Measurements from ENCODE around the gene B4GALNT1. TPM values are rescaled to one million over a fixed set of nuclear protein-coding genes. Genes with fewer than 3 reads are reported as not detected.

B4GALNT1 gene
- total RNA-seq, 1 experiment from 2014 or later = 0.63 TPM

DNA sequence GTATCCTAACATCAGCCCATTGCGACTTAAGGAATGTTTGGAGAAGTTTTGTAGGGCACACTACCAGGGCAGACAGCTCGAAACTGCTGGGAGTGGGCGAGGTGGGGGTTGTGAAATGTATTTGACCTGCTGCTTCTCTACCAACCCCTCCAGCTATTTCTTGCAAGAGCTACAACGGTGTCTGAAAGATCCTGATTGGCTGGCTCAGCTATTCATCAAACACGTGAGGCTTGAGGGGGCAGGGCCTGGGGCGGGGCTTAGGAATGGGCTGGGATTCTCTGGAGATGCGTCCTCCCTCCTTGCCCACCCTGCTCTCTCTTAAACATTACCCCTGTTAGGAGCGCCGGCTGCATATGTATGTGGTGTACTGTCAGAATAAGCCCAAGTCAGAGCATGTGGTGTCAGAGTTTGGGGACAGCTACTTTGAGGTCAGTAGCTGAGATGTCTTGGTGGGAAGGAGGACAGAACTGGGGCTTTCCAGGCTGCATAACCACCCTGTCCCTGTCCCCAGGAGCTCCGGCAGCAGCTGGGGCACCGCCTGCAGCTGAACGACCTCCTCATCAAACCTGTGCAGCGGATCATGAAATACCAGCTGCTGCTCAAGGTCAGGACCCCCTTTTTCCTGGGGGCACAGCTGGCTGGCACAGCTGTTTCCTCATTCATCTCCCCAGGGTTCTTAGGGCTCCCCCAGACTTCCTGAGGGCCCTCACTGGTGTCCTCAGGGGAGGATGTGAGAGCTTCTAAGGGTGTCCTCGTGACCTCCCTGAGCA lies 18.6 kb downstream of the B4GALNT1 start:
- Histone ChIP-seq H3K79me2 (ENCODE audit: low read length) (no peaks in the 10 kb centered on the region), H3K4me1 (ENCODE audit: low read length) (peaks cover 28% of the 10 kb centered on the region), H3K9me3 (ENCODE audit: low read length) (no peaks in the 10 kb centered on the region), H3K4me3 (ENCODE audit: low read length) (no peak overlapping the region), H3K9me2 (replicated peaks; ENCODE audit: insufficient read depth, low read length) (no peaks in the 10 kb centered on the region), H4K20me1 (ENCODE audit: insufficient read depth, low read depth, low read length) (no peaks in the 10 kb centered on the region), H3K27me3 (ENCODE audit: low read length) (no peaks in the 10 kb centered on the region), H3K4me2 (ENCODE audit: low read depth, low read length, poor library complexity, severe bottlenecking) (peak overlapping the region; percentile 41), H3K36me3 (ENCODE audit: insufficient read depth, low read length) (no peaks in the 10 kb centered on the region), H2AFZ (ENCODE audit: low read length) (no peak overlapping the region), H3K27ac (ENCODE audit: low read length) (no peak overlapping the region), H3K9ac (ENCODE audit: low read length) (no peak overlapping the region)
- DNase-seq = peak; percentile 87

DNA sequence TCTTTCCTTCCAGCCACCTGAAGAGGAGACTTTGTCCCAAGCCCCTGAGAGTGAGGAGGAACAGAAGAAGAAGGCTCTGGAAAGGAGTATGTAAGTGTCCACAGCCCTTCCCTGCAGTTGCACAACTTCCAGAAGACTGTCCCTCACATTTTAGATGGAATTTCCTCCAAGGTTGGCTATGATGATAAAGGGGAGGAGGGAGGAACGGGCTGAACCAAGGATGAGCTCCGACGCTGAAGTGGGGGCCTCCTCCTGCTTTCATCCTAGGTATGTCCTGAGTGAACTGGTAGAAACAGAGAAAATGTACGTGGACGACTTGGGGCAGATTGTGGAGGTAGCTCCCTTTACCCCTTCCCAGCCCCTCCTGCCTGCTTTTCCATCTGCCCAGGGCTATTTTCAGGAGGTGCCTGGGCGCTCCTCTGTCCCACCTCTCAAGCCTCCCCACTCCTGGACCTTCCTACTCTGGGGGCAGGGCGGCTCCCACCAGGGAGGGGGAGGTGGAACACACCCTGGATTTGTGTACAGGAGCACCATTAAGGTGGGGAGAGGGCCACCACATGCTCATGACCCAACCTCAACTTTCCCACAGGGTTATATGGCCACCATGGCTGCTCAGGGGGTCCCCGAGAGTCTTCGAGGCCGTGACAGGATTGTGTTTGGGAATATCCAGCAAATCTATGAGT lies 19.4 kb downstream of the B4GALNT1 start:
- Histone ChIP-seq H3K9ac (ENCODE audit: low read length) (no peak overlapping the region), H3K27ac (ENCODE audit: low read length) (no peak overlapping the region), H3K9me2 (replicated peaks; ENCODE audit: insufficient read depth, low read length) (no peaks in the 10 kb centered on the region), H4K20me1 (ENCODE audit: insufficient read depth, low read depth, low read length) (no peaks in the 10 kb centered on the region), H3K9me3 (ENCODE audit: low read length) (no peaks in the 10 kb centered on the region), H3K27me3 (ENCODE audit: low read length) (no peaks in the 10 kb centered on the region), H3K36me3 (ENCODE audit: insufficient read depth, low read length) (no peaks in the 10 kb centered on the region), H3K4me1 (ENCODE audit: low read length) (peaks cover 28% of the 10 kb centered on the region), H2AFZ (ENCODE audit: low read length) (no peak overlapping the region), H3K4me3 (ENCODE audit: low read length) (no peak overlapping the region), H3K4me2 (ENCODE audit: low read depth, low read length, poor library complexity, severe bottlenecking) (peak overlapping the region; percentile 41), H3K79me2 (ENCODE audit: low read length) (no peaks in the 10 kb centered on the region)
- DNase-seq = no peak

DNA sequence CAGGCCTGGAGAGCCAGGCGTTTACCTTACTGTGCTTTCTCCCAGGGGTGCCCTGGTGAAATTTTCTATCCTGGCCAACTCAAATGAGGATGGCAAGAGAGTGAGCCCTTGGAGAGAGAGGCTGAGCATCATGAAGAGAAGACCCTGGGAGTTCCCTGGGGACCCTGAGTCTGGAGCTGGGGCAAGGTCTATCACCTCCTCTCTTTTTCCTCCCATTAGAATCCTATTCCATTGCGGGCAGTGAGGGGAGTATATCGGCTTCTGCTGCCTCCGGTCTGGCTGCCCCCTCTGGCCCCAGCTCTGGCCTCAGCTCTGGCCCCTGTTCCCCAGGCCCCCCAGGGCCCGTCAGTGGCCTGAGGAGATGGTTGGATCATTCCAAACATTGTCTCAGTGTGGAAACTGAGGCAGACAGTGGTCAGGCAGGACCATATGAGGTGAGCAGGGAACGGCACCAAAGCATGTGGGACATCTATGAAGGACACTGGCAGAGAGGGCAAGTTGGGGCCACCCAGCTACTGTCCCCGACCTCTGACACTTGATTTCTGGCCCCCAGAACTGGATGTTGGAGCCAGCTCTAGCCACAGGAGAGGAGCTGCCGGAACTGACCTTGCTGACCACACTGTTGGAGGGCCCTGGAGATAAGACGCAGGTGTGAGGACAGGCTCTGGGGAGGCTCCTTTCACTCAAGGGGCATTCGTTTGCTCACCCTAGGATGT lies 20.1 kb downstream of the B4GALNT1 start:
- Histone ChIP-seq H3K4me1 (ENCODE audit: low read length) (peaks cover 28% of the 10 kb centered on the region), H3K4me2 (ENCODE audit: low read depth, low read length, poor library complexity, severe bottlenecking) (no peak overlapping the region), H3K4me3 (ENCODE audit: low read length) (no peak overlapping the region), H3K9me2 (replicated peaks; ENCODE audit: insufficient read depth, low read length) (no peaks in the 10 kb centered on the region), H3K27ac (ENCODE audit: low read length) (no peak overlapping the region), H3K27me3 (ENCODE audit: low read length) (no peaks in the 10 kb centered on the region), H3K9ac (ENCODE audit: low read length) (no peak overlapping the region), H4K20me1 (ENCODE audit: insufficient read depth, low read depth, low read length) (no peaks in the 10 kb centered on the region), H3K79me2 (ENCODE audit: low read length) (no peaks in the 10 kb centered on the region), H3K9me3 (ENCODE audit: low read length) (no peaks in the 10 kb centered on the region), H3K36me3 (ENCODE audit: insufficient read depth, low read length) (no peaks in the 10 kb centered on the region), H2AFZ (ENCODE audit: low read length) (no peak overlapping the region)
- DNase-seq = no peak

DNA sequence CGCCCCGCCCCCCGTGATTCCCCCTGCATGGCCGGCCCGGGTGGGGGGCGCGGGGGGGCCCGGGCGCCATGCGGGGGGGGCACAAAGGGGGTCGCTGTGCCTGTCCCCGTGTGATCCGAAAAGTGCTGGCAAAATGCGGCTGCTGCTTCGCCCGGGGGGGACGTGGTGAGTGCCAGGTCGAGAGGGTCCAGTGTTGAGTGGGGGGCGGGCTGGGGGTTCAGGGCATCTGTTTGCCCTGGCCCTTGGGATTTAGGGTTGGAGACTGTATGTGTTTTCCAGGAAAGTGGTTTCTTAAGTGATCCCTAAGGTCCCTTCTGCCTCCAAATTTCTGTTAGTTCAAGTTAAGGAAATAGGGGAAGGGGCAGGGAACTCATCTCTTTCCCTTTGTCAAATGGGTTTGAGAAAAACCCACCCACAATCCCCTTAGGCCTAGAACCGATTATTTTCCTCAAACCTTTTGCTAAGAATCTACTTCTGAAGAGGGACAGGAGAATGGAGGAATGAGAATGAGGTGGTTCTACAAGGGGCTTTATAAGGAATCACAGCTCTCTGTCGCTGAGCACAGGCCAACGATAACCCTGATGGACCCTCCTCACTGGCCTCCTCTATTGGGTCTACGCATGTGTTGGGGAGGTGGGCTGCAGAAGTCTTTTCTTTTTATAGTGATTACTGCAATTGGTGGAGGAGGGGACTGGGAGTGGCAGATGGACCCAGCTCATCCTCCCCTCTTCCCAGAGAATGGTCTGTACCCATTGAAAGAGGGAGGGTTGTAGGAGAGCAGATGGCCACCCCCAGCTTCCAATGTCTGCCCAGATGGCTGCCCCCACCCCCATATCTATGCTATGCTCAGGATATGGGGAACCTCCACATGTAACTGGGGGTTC lies 20.9 kb downstream of the B4GALNT1 start:
- Histone ChIP-seq H3K4me2 (ENCODE audit: low read depth, low read length, poor library complexity, severe bottlenecking) (peak overlapping the region; percentile 63), H3K79me2 (ENCODE audit: low read length) (no peaks in the 10 kb centered on the region), H3K9me2 (replicated peaks; ENCODE audit: insufficient read depth, low read length) (no peaks in the 10 kb centered on the region), H3K27ac (ENCODE audit: low read length) (no peak overlapping the region), H3K36me3 (ENCODE audit: insufficient read depth, low read length) (no peaks in the 10 kb centered on the region), H3K4me3 (ENCODE audit: low read length) (no peak overlapping the region; the same call in 1 of the 2 replicates), H4K20me1 (ENCODE audit: insufficient read depth, low read depth, low read length) (no peaks in the 10 kb centered on the region), H3K9ac (ENCODE audit: low read length) (no peak overlapping the region), H3K27me3 (ENCODE audit: low read length) (no peaks in the 10 kb centered on the region), H3K4me1 (ENCODE audit: low read length) (peaks cover 28% of the 10 kb centered on the region), H3K9me3 (ENCODE audit: low read length) (no peaks in the 10 kb centered on the region), H2AFZ (ENCODE audit: low read length) (no peak overlapping the region)
- no peak for DNase-seq

DNA sequence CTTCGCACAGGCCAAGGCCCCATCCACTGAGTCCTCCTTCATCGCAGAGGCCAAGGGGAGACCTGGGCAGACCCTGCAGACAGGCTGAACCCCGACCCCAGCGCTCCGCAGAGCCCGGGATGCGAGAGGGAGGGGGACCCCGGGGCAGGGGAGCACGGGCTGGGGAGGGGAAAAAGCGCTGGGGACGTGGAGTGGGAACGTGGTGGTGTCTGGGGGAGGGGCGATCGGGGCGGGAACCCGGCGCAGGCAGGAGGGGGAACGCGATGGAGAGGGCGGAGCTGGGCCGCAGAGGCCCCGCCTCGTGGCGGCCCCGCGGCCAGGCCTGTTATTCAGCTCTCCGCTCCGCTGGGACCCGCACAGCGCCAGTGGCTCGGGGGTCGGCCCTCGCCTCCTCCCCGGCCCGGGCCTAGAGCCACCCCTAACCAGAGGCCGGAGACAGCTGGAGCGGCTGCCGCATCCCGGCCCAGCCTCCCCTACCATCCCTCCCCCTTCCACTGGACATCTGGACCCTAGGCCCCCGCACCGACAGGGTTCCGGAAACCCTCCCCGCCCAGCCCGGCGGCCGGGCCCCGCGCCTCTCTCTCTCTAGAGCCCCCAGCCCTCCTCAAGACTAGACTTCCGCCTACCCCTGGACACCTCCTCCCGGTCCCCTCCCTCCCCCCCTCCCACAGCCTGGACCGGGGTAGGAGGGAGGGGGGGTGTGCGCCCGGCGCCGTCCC lies 21.7 kb downstream of the B4GALNT1 start, which contains the start of gene ARHGEF25:
Gene ARHGEF25 (plus strand): TSS at position 328 of the 719 bp plus-strand sequence. CDS start 460 bp downstream, outside the sequence.
- Histone ChIP-seq H3K9me2 (replicated peaks; ENCODE audit: insufficient read depth, low read length) (no peaks in the 10 kb centered on the region), H3K36me3 (ENCODE audit: insufficient read depth, low read length) (no peaks in the 10 kb centered on the region), H3K27ac (ENCODE audit: low read length) (no peak within 1 kb of the TSS), H3K4me3 (ENCODE audit: low read length) (peak within 1 kb of the TSS; percentile 58; the same call in 1 of the 2 replicates), H3K27me3 (ENCODE audit: low read length) (no peaks in the 10 kb centered on the region), H3K9ac (ENCODE audit: low read length) (peak within 1 kb of the TSS; percentile 54), H3K79me2 (ENCODE audit: low read length) (no peaks in the 10 kb centered on the region), H3K9me3 (ENCODE audit: low read length) (no peaks in the 10 kb centered on the region), H3K4me2 (ENCODE audit: low read depth, low read length, poor library complexity, severe bottlenecking) (peak within 1 kb of the TSS; percentile 63), H3K4me1 (ENCODE audit: low read length) (peaks cover 28% of the 10 kb centered on the region), H2AFZ (ENCODE audit: low read length) (no peak within 1 kb of the TSS; the same call in 1 of the 2 replicates), H4K20me1 (ENCODE audit: insufficient read depth, low read depth, low read length) (no peaks in the 10 kb centered on the region)
- DNase-seq = peak; percentile 54

DNA sequence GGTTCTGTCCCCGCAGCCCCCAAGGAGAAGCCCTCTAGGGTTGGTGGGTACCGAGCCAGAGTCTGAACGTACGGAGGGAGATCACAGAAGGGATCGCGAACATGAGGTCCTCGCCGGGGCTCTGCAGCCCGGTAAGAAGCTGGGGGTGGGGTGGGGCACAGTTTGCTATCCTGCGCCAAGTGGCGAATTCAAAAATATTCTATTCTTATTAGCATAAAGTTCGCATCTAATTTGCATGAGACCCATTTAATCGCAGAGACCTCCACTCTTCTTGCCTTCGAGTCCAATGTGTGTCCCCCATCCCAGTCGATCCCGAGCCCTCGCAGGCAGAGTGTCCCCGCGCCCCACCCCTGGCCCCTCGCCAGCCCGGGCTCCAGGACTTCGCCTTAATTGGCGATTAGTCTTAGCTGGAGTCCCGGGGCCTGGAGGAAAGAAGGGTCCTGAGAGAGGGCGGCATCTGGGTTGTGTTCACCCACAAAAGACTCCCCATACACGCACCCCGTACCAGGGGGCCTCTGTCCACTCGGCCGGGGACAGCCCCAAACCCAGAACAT lies 22.4 kb downstream of the B4GALNT1 start:
- Histone ChIP-seq H3K9ac (ENCODE audit: low read length) (no peak overlapping the region), H2AFZ (ENCODE audit: low read length) (no peak overlapping the region), H3K4me1 (ENCODE audit: low read length) (peaks cover 31% of the 10 kb centered on the region), H3K4me2 (ENCODE audit: low read depth, low read length, poor library complexity, severe bottlenecking) (no peak overlapping the region), H3K27me3 (ENCODE audit: low read length) (no peaks in the 10 kb centered on the region), H3K27ac (ENCODE audit: low read length) (no peak overlapping the region), H4K20me1 (ENCODE audit: insufficient read depth, low read depth, low read length) (no peaks in the 10 kb centered on the region), H3K36me3 (ENCODE audit: insufficient read depth, low read length) (no peaks in the 10 kb centered on the region), H3K4me3 (ENCODE audit: low read length) (no peak overlapping the region), H3K9me3 (ENCODE audit: low read length) (no peaks in the 10 kb centered on the region), H3K9me2 (replicated peaks; ENCODE audit: insufficient read depth, low read length) (no peaks in the 10 kb centered on the region), H3K79me2 (ENCODE audit: low read length) (no peaks in the 10 kb centered on the region)
- no peak for DNase-seq
